ENCODE data around the gene PPBP.

GRCh38 chr4:73945140-73945539 is 42.9 kb downstream of the PPBP start:
- no peak for TF ChIP-seq CTCF (IDR thresholded peaks at IDR 0.05; ENCODE audit: low read depth, low read length, poor library complexity, severe bottlenecking)
- TF ChIP-seq EZH2phosphoT487 (IDR thresholded peaks at IDR 0.05; ENCODE audit: borderline replicate concordance, low read length) = no peak

All from DOHH2 (cell line).